GM19397 (cell line): ENCODE data around the gene CNTNAP2.

Experiments
- ATAC-seq: cut with Tn5 transposase; IDR thresholded peaks from one replicate; pipeline ENCODE4 v1.9.1; 2021; ENCODE audit warnings: mild to moderate bottlenecking, moderate library complexity; ENCODE audit not compliant: unreplicated experiment

CNTNAP2 gene

GRCh38 chr7:146736446-146737190, 620.0 kb downstream of the CNTNAP2 start:
- no peak for ATAC-seq

GRCh38 chr7:146740039-146740438, 623.4 kb downstream of the CNTNAP2 start:
- no peak for ATAC-seq

- no peak for ATAC-seq
Observed at GRCh38 chr7:146741911-146742310, 625.3 kb downstream of the CNTNAP2 start.

- no peak for ATAC-seq
Observed at GRCh38 chr7:146754385-146754784, 637.8 kb downstream of the CNTNAP2 start.

- no peak for ATAC-seq
Observed at GRCh38 chr7:146755585-146755984, 639.0 kb downstream of the CNTNAP2 start.

- ATAC-seq = no peak
Observed at GRCh38 chr7:146764458-146764857, 647.9 kb downstream of the CNTNAP2 start.

GRCh38 chr7:146768957-146769356, 652.4 kb downstream of the CNTNAP2 start:
- ATAC-seq = no peak

- no peak for ATAC-seq
Observed at GRCh38 chr7:146772601-146773000, 656.0 kb downstream of the CNTNAP2 start.

- no peak for ATAC-seq
Observed at GRCh38 chr7:146773506-146773905, 656.9 kb downstream of the CNTNAP2 start.

GRCh38 chr7:146781352-146782116, 664.9 kb downstream of the CNTNAP2 start:
- no peak for ATAC-seq

- no peak for ATAC-seq
Observed at GRCh38 chr7:146787266-146787665, 670.7 kb downstream of the CNTNAP2 start.

- no peak for ATAC-seq
Observed at GRCh38 chr7:146788008-146788407, 671.4 kb downstream of the CNTNAP2 start.

- ATAC-seq = no peak
Observed at GRCh38 chr7:146791344-146792285, 675.0 kb downstream of the CNTNAP2 start.

- ATAC-seq = no peak
Observed at GRCh38 chr7:146804620-146805019, 688.0 kb downstream of the CNTNAP2 start.

GRCh38 chr7:146805082-146805481, 688.5 kb downstream of the CNTNAP2 start:
- no peak for ATAC-seq

GRCh38 chr7:146826329-146826728, 709.7 kb downstream of the CNTNAP2 start:
- ATAC-seq = no peak

- ATAC-seq = no peak
Observed at GRCh38 chr7:146830686-146831085, 714.1 kb downstream of the CNTNAP2 start.

GRCh38 chr7:146831875-146832274, 715.3 kb downstream of the CNTNAP2 start:
- no peak for ATAC-seq

- ATAC-seq = no peak
Observed at GRCh38 chr7:146844405-146844804, 727.8 kb downstream of the CNTNAP2 start.

- ATAC-seq = no peak
Observed at GRCh38 chr7:146858690-146859089, 742.1 kb downstream of the CNTNAP2 start.

GRCh38 chr7:146861701-146862100, 745.1 kb downstream of the CNTNAP2 start:
- no peak for ATAC-seq
